DMS 273 treated with DMSO at 0.1 percent for 48 hours (cell line): Measurements from ENCODE around the gene TMPRSS3.
A peak's percentile ranks its signal among the peaks of the same experiment; 100 is the strongest.

Source experiments
- DNase-seq: peaks from one replicate; lab custom pipeline; 2025; lab: John Stamatoyannopoulos, UW

The TMPRSS3 gene

GRCh38 chr21:42350927-42351426 lies 44.9 kb downstream of the TMPRSS3 start, which contains the start of gene TFF2:
Gene TFF2 (minus strand): TSS chr21:42350994. CDS start chr21:42350957, 37 bp downstream.
- no peak for DNase-seq

GRCh38 chr21:42350318-42350910 lies 45.4 kb downstream of the TMPRSS3 start:
- DNase-seq: no peak

GRCh38 chr21:42349420-42350317 lies 46.2 kb downstream of the TMPRSS3 start:
- no peak for DNase-seq

- DNase-seq: no peak
These were observed 47.1 kb downstream of the TMPRSS3 start for GRCh38 chr21:42348762-42349161.

GRCh38 chr21:42347601-42348327 lies 48.1 kb downstream of the TMPRSS3 start:
- DNase-seq: no peak

- DNase-seq: no peak
These were observed 48.8 kb downstream of the TMPRSS3 start for GRCh38 chr21:42346866-42347600.

GRCh38 chr21:42346441-42346840 lies 49.4 kb downstream of the TMPRSS3 start:
- no peak for DNase-seq

- no peak for DNase-seq
These were observed 51.2 kb downstream of the TMPRSS3 start for GRCh38 chr21:42344631-42345030.

- no peak for DNase-seq
These were observed 51.8 kb downstream of the TMPRSS3 start for GRCh38 chr21:42343963-42344510.

GRCh38 chr21:42343556-42343955 lies 52.3 kb downstream of the TMPRSS3 start:
- DNase-seq: no peak

GRCh38 chr21:42343101-42343500 lies 52.8 kb downstream of the TMPRSS3 start:
- no peak for DNase-seq

- DNase-seq: no peak
These were observed 53.9 kb downstream of the TMPRSS3 start for GRCh38 chr21:42341776-42342542.

- no peak for DNase-seq
These were observed 55.4 kb downstream of the TMPRSS3 start for GRCh38 chr21:42340187-42341050.

- no peak for DNase-seq
These were observed 56.8 kb downstream of the TMPRSS3 start for GRCh38 chr21:42338729-42339715.

- DNase-seq: peak; percentile 9
These were observed 57.8 kb downstream of the TMPRSS3 start for GRCh38 chr21:42337830-42338728.

GRCh38 chr21:42337276-42337675 lies 58.6 kb downstream of the TMPRSS3 start:
- no peak for DNase-seq

GRCh38 chr21:42336054-42336453 lies 59.8 kb downstream of the TMPRSS3 start:
- no peak for DNase-seq
